Hematopoietic multipotent progenitor cell treated with erythropoietin and hydrocortisone succinate and interleukin-3 and kit ligand, for 17 days (in vitro differentiated cells): ENCODE measurements around the gene PRDM11.
"Not testable (repeated sequence)": the region's sequence is repeated elsewhere in the genome, so short reads cannot be mapped to it uniquely, and the experiment has no call there.

Experiments used
- DNase-seq: peaks from one replicate; pipeline ENCODE4 v3.0.0-alpha.2; 2015; ENCODE audit warnings: low spot score

The PRDM11 gene

DNA sequence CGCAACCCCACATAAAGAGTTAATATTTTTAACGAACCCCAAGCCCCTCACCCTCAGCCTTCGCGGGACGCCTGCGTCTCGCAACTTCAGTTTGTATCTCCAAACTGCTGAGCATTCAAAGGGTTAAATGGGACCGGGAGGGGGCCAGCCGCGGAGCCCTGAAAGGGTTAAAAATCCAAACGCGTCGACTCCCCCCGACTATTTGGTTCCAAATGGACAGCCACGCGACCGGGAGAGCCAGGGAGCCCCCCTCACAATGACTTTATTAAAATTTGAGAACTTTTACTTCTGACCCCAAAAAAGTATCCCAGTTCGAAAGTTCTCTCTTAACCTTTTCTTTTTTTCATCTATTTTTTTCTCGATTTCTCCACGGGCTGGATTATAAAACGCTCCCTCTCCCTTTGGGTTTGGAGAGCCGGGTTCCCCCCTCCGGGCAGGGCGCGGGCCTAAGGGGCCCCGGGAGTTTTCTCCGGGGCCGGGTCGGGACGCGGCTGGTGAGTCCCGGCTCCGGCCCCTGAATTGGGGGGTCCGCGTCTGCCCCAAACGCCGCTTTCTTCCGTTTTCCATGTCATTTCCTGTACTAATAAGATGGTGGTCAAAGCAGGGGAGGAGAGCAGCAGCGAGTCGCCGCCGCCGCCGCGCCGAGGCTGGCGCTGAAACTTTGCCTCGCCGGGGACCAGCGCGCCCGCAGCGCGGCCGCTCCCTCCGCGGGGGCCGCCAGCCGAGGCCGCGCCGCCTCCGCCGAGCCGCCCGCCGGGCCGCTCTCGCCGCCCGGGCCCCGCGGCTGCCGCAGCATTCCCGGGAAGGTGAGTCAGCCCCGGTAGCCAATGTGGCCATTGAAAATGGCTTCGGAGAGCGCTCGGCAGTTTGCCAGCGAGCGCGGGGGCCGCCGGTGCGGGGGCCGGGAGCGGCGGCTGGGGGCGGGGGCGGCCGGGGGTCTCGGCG lies at the start of gene PRDM11:
Gene PRDM11 (plus strand): TSS at position 568 of the 945 bp plus-strand sequence. CDS start 35,128 bp downstream, outside the sequence.
- no peak for DNase-seq

DNA sequence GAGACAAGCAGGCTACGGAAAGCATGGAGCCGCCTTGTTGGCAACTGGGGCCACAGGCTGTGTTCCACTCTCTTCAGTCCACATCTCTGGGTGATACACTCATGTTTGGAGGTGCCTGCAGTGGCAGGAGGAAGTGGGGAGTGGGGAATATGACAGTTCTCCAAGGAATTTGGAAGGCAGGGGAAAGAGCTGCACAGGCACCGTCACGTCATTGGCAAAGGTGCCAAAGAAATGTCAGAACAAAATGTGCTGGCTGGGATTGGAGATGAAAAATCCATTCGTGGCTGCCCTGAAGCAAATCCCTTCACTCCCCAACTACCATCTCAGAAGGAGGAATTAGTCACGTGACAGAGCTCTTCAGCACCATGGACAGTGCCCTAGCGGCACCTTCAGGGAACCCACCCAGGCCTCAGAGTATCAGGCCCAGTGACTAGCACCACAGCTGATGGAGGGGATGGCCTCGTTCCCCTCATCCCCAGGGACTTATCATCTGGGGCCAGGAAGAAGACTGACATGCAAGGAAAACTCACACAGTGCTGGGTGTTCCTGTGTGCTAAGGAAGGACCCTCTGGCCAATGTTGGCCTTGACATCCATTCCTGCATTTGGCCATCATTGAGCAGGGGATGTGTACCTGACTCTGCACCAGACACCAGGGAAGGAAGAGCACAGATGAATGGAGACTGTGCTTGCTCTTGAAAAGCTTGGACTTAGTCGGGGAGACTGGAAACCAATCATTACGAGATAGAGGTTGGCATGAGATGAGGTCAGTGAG lies 48.5 kb upstream of the PRDM11 start:
- peak; percentile 22 for DNase-seq

DNA sequence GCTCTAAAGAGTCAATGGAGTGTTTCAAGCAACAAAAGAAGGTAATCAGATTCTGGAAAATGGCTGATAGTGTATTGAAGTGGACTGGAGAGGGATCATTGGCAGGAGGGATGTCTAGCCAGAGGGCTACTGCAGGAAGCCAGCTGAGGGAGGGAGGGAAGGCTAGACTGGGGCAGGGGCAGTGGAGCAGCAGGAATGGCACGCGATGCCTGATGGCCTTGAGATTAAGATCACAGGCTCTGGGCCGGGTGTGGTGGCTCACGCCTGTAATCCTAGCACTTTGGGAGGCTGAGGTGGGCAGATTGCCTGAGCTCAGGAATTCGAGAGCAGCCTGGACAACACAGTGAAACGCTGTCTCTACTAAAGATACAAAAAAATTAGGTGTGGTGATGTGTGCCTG lies 47.5 kb upstream of the PRDM11 start:
- no peak for DNase-seq

DNA sequence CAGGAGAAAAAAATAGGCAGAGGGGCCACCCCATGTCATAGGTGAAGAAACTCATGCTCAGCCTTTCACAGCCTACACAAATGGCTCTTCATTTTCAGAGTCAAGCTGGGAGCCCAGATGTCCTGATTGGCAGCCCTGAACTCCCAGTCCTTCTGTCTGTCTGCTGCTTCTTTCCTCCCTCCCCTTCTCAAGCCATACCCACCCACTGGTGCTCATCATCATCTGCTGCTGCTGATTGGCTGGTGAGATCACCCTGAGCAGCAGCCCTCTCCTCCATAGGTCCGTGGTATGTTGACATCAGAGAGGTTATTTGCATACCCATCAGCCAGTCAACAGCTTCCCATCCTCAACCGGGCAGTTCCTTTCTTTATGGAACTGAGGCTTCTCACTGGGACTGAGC lies 46.1 kb upstream of the PRDM11 start:
- no peak for DNase-seq

DNA sequence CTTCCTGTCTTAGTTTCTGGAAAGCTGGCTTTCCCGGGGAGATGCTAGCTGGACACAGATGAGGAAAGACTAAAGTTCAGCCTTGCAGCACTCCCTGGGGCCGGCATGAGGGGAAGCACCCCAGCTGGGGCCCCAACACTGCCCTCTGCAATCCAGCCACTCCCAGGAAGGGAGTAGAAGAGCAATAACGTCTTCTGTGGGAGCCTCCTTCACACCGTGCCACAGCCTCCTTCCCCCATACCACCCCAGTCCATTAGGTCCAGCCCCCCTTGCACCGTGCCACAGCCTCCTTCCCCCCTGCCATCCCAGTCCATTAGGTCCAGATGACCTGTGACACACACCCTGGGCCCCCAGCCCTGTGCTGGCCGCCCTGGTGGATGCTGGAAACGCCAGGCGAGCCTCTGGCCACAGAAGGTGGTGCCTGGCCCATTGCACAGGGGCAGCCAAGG lies 44.1 kb upstream of the PRDM11 start:
- no peak for DNase-seq

DNA sequence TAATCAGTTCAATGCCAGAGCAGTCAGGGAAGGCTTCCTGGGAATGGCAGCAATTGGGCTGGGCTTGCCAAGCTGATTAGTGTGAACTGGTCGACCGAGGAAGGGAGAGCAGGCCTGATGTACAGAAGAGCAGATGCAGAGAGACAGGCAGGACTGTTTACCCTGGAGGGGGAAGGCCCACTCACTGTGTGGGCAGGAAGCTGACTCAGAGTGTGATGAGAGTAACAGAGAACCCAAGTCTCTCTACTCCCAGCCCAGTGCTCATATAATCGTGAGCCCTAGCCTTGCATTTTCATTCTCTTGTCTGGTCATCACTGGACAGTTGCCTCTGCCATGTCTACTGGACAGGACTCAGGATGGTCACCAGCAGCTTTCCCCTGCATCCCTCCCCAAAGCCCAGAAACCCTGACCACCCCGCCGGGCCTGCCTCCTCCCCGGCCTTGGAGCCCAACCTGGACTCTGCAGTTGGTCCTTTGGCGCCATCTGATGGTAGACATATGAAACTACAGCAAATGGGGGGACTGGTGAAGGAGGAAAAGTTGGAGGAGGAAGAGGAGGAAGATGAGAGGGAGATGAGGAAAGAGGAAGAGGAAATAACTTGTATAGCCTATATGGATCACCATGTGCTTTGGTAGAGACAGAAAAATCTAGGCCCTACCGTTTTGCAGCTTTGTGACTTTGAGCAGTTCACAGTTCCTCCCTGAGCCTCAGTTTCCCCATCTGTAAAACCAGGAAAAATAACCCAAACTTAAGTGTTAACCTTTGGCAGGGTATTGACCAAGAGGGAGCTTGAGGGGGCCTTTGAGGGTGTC lies 43.4 kb upstream of the PRDM11 start:
- peak; percentile 63 for DNase-seq

DNA sequence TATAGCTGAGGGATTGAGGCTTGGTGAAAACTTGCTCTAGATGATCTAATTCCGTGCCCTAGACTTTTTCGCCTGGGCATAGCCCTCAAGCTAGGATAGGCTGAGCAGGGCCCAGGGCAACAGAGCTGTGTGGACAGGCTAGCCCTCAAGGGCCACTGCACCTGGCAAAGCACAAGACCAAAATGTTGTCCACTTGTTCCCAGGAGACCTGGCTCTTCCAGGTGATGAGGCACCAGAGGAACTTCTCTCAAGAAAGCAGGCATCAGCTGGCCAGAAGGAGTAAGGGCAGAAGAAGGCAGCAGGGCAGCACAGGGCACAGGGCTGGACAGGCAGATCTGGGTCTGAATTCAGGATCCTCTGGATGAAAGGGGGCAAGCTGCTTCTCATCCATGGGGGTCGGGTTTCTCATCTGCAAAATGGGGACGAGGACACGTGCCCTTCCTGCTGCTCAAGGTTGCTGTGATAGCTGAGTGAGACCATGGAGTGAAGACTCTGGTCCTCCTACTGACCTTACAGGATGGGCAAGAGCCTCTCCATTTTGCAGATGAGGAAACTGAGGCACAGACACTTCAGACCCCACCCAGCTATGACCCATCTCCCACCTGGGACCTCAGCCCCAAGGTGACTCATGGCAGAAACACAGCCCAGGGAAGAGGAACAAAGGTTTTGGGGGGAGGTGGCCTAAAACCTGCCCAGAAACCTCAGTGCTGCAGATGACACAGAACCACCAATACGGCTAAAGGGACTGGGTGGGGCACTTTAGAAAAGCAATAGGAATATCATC lies 42.2 kb upstream of the PRDM11 start:
- no peak for DNase-seq

DNA sequence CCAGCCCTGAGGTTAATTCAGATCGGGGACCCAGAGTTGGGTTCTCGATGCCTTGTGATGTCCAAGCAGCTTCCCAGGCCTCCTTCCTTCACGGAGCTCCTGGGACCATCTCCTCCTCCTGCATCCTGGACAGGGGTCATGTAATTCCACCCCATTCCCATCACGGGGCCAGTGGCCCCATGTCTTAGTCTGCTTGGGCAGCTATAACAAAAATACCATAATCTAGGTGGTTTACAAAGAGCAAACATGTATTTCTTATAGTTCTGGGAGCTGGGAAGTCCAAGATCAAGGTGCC lies 41.7 kb upstream of the PRDM11 start:
- no peak for DNase-seq

DNA sequence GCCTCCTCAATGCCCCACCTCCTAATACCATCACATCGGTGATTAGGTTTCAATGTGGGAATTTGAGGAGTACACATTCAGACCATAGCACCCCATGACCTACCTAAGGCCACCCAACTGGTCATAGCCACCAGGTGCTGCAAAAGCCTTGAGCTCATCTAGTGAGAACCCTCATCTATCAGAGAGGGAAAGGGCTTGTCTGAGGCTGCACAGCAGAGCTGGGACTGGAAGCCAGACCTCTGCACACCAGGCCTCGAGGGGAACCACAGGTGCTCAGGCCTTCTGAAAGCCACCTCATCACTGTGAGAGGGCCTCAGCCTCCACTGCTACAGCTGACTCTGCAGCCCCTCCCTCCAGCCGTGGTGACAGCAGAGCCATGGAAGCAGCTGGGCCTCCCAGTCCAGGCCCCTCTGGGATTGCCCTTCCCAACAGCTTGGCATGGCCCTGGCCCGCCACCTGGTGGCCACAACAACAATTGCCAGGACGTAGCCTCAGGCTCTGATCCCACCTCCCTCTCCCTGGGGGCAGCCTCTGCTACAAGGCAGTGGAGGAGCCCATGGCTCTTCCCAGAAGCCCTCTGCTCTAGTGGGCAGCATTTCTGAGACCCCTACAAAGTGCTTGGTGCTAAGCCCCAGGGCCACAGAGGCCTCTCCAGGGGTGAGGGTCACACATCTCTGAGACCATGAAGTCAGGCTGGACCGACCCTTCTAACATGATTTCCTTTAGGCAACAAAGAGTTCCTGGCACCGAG lies 41.0 kb upstream of the PRDM11 start:
- peak; percentile 43 for DNase-seq

DNA sequence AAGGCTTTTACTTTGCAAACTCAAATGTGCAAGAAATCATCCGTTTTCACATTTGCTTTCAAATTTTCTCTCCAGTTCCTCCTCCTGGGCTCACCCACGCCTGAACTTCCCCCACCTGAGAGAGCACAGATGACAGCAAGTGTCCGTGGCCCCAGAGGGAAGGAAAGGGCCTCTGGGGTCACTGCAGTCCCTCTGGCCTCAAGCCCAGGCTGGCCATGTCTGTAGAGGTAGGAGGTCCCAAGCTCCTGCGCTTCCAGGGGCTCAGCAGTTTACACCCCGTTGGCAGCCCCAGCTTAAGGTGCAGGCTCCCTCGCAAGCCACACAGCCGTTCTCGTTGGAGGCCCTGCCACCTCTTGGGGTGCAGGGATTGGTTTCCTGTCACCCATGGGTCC lies 40.5 kb upstream of the PRDM11 start:
- DNase-seq: no peak

DNA sequence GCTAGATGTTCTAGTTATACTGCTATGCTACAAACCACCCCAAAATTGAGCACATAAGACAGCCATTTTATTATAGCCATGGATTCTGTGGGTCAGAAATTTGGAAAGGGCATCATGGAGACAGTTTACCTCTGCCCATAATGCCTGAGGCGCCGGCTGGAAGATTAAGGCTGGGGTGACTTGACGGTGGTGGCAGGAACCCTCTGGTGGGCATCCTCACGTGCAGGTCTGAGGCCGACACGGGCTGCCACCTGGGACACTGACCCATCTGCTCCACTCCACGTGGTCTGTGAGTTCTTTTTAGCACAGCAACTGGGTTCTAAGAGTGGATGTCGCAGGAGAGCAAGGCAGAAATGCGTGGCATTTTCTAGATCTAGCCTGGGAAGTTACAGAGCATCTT lies 40.0 kb upstream of the PRDM11 start:
- DNase-seq: no peak

DNA sequence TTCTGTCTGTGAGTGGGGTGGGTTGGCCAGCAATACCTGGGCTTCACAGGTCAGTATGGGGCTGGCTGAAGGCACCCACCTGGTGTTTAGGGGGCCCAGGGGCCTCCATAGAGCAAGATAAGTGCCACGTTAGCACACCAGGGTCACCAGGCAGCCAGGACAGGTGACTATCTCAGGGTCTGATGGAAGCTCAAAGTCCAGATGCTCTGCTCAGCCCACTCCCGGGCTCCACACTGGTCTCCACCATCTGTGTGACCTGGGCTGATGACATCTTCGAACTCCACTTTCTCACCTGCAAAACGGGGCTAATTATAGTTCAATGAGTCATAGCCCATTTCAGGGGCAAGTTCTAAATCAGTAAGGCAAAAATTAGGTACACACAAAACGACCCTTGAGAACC lies 39.4 kb upstream of the PRDM11 start:
- no peak for DNase-seq

DNA sequence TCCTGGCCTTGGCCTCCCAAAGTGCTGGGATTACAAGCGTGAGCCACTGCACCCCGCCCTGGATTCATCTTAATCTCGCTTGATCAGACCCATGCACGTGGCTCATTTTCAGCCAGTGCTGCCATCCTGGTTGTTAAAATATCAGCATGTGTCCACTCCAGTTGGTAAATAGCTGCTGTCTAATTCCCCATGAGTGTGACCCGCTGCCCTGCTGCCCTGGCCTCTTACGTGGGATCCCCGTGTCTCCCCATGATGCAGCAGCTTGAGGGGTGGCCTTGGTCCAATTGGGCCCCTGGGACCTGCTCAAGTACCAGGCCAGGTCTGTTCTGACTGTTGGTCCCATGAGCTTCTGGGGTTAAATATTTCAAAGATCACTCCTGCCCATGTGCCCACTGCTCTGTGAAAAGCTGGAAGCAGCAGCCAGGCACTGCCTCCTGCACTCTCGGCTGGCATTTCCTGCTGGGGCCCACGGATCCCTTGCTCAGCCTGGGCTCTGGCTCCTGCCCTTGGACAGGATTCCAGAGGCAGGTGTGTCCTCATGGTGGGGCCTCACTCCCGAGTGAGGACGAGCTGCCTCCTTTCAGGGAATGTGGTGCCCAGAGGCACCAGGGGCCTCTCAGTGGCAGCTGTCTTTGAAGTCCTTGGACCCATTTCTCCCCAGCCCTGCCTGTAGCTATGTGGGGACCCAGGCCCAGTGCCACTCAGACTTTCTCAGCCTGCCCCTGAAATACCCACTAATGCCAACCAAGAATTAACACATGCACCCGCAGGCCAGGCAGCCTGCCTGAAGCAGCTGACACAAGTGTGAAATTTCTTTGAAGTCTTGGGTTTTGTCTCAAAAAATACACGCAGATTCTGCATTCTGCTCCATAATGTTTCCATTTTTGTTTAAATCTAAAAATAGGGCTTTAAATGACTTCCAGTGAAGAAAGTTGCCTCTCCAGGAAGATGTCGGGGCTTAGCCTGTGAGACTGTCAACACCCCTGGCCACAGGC lies 38.1 kb upstream of the PRDM11 start:
- no peak for DNase-seq

DNA sequence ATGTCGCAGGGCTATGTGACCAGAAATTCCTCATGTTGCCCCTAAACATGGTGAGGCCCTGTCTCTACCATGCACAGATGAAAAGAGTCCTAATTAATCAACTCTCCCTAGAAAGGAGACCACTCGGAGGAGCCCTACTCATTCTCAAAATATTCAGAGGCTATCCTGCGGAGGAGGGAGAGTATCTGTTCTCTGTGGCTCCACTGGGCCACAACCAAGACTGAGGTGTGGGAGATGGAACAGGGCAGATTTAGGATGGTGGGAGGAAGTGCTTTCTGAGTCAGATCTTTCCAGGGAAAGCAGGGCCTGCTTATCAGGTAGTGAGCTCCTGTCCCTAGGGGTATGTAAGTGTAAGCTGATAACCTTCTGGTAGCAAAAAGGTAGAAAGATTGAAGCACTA lies 37.0 kb upstream of the PRDM11 start:
- DNase-seq: no peak

DNA sequence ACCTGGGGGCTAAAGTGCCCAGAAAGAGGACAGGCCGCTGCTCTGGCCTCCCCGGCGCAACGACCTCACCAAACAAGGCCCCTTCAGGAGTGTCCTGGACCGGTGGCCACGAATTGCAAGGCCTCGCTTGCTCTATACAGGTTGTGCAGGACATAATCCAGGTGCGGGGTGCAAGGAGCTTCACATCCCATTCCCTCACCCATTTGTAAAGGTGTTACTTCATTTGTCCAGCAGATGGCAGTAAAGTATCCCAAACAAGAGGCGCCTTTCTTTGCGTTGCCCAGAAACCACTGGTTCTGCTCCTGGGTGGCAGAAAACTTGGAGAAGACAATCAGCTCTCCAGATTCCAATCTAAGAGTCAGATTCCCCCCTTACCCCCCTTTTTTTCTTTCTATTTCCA lies 35.9 kb upstream of the PRDM11 start:
- peak; percentile 72 for DNase-seq

DNA sequence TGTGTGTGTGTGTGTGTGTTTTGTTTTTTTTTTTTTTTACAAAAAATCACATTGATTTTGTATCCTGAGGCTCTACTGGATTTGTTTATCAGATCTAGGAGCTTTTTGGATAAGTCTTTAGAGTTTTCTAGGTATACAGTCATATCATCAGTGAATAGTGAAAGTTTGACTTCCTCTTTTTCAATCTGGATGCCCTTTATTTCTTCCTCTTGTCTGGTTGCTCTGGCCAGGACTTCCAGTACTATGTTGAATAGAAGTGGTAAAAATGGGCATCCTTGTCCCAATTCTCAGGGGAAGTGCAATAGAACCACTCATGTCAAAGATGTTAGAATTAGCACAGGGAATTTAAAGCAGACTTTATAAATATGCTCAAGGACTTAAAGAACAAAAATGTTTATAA lies 32.6 kb upstream of the PRDM11 start:
- no peak for DNase-seq

DNA sequence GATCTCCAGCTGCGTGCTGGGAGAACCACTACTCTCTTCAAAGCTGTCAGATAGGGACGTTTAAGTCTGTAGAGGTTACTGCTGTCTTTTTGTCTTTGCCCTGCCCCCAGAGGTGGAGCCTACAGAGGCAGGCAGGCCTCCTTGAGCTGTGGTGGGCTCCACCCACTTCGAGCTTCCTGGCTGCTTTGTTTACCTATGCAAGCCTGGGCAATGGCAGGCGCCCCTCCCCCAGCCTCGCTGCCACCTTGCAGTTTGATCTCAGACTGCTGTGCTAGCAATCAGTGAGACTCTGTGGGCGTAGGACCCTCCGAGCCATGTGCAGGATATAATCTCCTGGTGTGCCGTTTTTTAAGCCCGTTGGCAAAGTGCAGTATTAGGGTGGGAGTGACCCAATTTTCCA lies 18.6 kb upstream of the PRDM11 start:
- not testable (repeated sequence) for DNase-seq

DNA sequence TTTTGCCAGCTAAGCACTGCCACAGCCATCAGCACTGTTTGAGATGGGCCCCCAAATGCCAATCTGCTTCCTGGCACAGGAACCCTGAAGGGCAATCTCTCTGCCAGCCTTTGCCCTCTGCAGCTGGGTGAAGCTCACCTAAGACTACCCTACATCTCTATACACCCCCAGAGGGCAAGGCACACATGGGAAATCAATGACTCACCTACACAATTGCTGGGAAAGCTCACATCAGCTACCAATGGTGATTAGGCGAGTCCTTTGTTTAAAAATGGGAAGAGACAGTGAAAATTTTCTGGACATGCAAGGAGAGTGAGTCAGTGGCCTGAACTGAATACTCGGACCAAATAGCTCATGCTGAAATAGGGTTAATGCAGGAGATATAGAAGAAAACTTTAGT lies 12.6 kb upstream of the PRDM11 start:
- no peak for DNase-seq

DNA sequence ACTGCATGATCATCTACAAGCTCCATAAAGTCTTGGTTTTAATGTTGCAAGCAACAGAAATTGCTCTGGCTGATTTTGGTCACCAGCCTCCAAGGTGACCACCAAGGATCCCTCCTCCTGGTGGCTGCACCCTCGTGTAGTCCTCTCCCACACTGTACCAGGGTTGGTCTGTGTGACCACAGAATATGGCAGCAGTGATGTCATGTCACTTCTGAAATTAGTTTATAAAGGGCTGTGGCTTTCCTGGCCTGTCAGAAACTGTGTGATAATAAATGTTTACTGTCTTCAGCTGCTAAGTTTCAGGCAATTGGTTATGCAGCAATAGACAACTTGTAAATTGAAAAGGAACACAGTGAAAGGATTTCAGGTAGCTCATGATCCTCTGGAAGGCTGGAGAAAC lies 5.3 kb upstream of the PRDM11 start:
- DNase-seq: no peak

DNA sequence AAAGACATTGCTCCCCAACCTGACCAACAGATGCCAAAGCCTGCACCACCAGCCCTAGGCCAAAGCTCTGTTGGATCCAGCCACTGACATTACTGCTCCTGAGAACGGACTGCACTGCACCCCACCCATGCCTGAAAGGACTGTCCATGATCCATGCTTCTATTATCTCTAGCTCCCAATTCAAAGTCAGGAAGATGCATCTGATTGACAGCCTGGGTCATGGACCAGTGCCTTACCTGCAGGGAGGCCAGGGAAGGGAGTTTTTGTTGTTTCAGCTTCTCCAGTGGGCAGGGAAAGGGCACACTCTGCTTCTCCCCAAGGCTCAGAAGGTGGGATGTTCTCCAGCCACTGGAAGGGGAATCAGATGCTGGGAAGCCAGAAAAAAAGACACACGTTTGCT lies 4.8 kb upstream of the PRDM11 start:
- DNase-seq: no peak
